ENCODE results near the gene STAT5B. TPM values are rescaled to one million over a fixed set of nuclear protein-coding genes. Genes with fewer than 3 reads are reported as not detected.

Gene STAT5B
- total and polyA plus RNA-seq, 9 of the 15 experiments (the other 6 are each of a cell fraction or from before 2014, with no cell fraction given) = 20.8 to 176 (median 92.4) TPM

DNA sequence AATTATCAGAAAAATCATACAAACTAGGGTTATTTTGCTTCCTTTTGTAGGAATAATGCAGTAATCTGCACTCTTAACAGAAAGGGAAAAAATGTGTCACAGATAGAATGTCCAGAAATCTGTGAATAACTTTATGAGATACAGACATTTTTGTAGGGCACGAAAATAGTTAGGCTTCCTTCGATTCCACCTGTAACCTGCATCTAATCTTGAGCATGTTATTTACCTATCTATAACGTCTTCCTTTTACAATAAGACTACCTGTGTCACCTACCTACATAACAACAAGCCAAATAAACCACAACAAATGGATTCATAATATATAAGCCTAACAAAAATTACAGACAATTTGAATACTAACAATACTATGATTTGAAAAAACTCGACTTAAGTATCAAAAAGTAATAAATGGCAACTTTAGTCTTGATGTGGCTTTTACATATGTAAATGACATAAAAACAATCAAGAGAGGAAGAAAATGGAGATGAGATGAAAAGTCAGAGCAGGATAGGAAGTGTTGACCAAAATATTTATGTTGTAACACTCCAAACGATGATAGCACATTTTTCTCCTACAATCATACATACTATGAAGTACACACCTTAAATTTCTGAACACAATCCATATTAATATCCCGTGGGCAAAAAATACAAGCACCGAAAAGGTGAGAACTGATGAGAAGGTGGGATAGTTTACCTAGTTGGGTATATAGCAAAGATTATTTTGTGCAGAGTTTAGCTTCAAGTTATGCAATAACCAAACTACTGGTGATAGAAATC is 2.5 kb downstream of the STAT5B start (continued):
- TF ChIP-seq HEY1 (CRISPR knock-in tag; IDR thresholded peaks at IDR 0.05; ENCODE audit: borderline replicate concordance) (no peak), GABPA (tag; conservative IDR thresholded peaks at IDR 0.05; ENCODE audit: low read depth) (no peak), CREB1 (IDR thresholded peaks at IDR 0.05) (no peak), CREB1 (CRISPR knock-in tag; IDR thresholded peaks at IDR 0.05) (no peak), SIN3A (IDR thresholded peaks at IDR 0.05; ENCODE audit: borderline replicate concordance in 2 of 2, control insufficient read depth in 1 of 2, low read depth in 2 of 2, low read length in 2 of 2) (0 out of 4 replicates have a peak, but pooled peaks of 1 of the 2 experiments have one; percentile 34), CEBPG (CRISPR knock-in tag; IDR thresholded peaks at IDR 0.05) (no peak), CEBPG (tag; conservative IDR thresholded peaks at IDR 0.05 in 1 of 2, IDR thresholded peaks at IDR 0.05 in 1 of 2) (peak; percentile 48 to 54; a peak in 2 of 4 replicates), ZEB2 (IDR thresholded peaks at IDR 0.05) (0 out of 2 replicates have a peak, but pooled peaks have one; percentile 12), ZNF57 (CRISPR knock-in tag; IDR thresholded peaks at IDR 0.05) (no peak), EP400 (IDR thresholded peaks at IDR 0.05) (no peak), NCOR1 (IDR thresholded peaks at IDR 0.05) (no peak), RBFOX2 (IDR thresholded peaks at IDR 0.05; ENCODE audit: low read depth, low read length) (peak; percentile 37), LARP7 (IDR thresholded peaks at IDR 0.05) (peak; percentile 29; the same call in 1 of the 2 replicates), SUPT5H (IDR thresholded peaks at IDR 0.05) (no peak), SMARCA5 (IDR thresholded peaks at IDR 0.05) (no peak), CEBPB (tag; IDR thresholded peaks at IDR 0.05) (peak; percentile 82), EHMT2 (IDR thresholded peaks at IDR 0.05) (no peak)
- TF ChIP-seq, protein P1, sequence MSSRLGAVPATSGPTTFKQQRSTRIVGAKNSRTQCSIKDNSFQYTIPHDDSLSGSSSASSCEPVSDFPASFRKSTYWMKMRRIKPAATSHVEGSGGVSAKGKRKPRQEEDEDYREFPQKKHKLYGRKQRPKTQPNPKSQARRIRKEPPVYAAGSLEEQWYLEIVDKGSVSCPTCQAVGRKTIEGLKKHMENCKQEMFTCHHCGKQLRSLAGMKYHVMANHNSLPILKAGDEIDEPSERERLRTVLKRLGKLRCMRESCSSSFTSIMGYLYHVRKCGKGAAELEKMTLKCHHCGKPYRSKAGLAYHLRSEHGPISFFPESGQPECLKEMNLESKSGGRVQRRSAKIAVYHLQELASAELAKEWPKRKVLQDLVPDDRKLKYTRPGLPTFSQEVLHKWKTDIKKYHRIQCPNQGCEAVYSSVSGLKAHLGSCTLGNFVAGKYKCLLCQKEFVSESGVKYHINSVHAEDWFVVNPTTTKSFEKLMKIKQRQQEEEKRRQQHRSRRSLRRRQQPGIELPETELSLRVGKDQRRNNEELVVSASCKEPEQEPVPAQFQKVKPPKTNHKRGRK (tag; IDR thresholded peaks at IDR 0.05) = no peak
- TF ChIP-seq, protein P2, sequence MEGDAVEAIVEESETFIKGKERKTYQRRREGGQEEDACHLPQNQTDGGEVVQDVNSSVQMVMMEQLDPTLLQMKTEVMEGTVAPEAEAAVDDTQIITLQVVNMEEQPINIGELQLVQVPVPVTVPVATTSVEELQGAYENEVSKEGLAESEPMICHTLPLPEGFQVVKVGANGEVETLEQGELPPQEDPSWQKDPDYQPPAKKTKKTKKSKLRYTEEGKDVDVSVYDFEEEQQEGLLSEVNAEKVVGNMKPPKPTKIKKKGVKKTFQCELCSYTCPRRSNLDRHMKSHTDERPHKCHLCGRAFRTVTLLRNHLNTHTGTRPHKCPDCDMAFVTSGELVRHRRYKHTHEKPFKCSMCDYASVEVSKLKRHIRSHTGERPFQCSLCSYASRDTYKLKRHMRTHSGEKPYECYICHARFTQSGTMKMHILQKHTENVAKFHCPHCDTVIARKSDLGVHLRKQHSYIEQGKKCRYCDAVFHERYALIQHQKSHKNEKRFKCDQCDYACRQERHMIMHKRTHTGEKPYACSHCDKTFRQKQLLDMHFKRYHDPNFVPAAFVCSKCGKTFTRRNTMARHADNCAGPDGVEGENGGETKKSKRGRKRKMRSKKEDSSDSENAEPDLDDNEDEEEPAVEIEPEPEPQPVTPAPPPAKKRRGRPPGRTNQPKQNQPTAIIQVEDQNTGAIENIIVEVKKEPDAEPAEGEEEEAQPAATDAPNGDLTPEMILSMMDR (IDR thresholded peaks at IDR 0.05 in 2 of 3, conservative IDR thresholded peaks at IDR 0.05 in 1 of 3; ENCODE audit: insufficient read depth in 2 of 3, low read depth in 1 of 3, low read length in 3 of 3) = no peak
- TF ChIP-seq, protein P3, sequence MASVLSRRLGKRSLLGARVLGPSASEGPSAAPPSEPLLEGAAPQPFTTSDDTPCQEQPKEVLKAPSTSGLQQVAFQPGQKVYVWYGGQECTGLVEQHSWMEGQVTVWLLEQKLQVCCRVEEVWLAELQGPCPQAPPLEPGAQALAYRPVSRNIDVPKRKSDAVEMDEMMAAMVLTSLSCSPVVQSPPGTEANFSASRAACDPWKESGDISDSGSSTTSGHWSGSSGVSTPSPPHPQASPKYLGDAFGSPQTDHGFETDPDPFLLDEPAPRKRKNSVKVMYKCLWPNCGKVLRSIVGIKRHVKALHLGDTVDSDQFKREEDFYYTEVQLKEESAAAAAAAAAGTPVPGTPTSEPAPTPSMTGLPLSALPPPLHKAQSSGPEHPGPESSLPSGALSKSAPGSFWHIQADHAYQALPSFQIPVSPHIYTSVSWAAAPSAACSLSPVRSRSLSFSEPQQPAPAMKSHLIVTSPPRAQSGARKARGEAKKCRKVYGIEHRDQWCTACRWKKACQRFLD (CRISPR knock-in tag; IDR thresholded peaks at IDR 0.05) = peak; percentile 53; the same call in 1 of the 2 replicates
- TF ChIP-seq, protein P4, sequence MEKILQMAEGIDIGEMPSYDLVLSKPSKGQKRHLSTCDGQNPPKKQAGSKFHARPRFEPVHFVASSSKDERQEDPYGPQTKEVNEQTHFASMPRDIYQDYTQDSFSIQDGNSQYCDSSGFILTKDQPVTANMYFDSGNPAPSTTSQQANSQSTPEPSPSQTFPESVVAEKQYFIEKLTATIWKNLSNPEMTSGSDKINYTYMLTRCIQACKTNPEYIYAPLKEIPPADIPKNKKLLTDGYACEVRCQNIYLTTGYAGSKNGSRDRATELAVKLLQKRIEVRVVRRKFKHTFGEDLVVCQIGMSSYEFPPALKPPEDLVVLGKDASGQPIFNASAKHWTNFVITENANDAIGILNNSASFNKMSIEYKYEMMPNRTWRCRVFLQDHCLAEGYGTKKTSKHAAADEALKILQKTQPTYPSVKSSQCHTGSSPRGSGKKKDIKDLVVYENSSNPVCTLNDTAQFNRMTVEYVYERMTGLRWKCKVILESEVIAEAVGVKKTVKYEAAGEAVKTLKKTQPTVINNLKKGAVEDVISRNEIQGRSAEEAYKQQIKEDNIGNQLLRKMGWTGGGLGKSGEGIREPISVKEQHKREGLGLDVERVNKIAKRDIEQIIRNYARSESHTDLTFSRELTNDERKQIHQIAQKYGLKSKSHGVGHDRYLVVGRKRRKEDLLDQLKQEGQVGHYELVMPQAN (IDR thresholded peaks at IDR 0.05; ENCODE audit: borderline replicate concordance) = no peak

All from K562 (cell line).